ENCODE results near the gene KCNA2.

GRCh38 chr1:110628323-110629105 is 22.4 kb upstream of the KCNA2 start:
- TF ChIP-seq MNT (IDR thresholded peaks at IDR 0.05) (no peak), HNRNPL (IDR thresholded peaks at IDR 0.05; ENCODE audit: low read depth, low read length) (no peak), ZFX (CRISPR knock-in tag; IDR thresholded peaks at IDR 0.05; ENCODE audit: low read depth) (no peak), SMARCC2 (IDR thresholded peaks at IDR 0.05) (no peak), ARNT2 (CRISPR knock-in tag; IDR thresholded peaks at IDR 0.05; ENCODE audit: low read depth) (no peak), HOXA7 (CRISPR knock-in tag; IDR thresholded peaks at IDR 0.05) (no peak), POLR2A (IDR thresholded peaks at IDR 0.05; ENCODE audit: insufficient read depth in 1 of 2, low read depth in 2 of 2, low read length in 2 of 2) (no peak), KMT2A (CRISPR knock-in tag; IDR thresholded peaks at IDR 0.05) (no peak), ZNF776 (CRISPR knock-in tag; IDR thresholded peaks at IDR 0.05) (no peak), DMAP1 (CRISPR knock-in tag; IDR thresholded peaks at IDR 0.05) (no peak), CTCF (CRISPR knock-in tag; IDR thresholded peaks at IDR 0.05) (no peak), CREB1 (IDR thresholded peaks at IDR 0.05) (no peak), CREB1 (CRISPR knock-in tag; IDR thresholded peaks at IDR 0.05) (no peak), ESRRA (CRISPR knock-in tag; IDR thresholded peaks at IDR 0.05; ENCODE audit: low read depth) (no peak)
